B cell (primary cell): ENCODE data around the gene GPR119. TPM values are rescaled to one million over a fixed set of nuclear protein-coding genes. Genes with fewer than 3 reads are reported as not detected.

Source experiments
- ATAC-seq: fragments of 200-7000 bp; cut with Tn5 transposase; one replicate; pipeline ENCODE4 v1.10.0; 2021; ENCODE audit warnings: low read depth, mild to moderate bottlenecking, moderate number of reproducible peaks, moderate library complexity
- CTCF ChIA-PET: fragments of 350-600 bp; sonication (Branson Sonifier 250); formaldehyde crosslinking; loops from one replicate; lab custom pipeline; 2021; ENCODE audit warnings: antibody characterized with exemption, inconsistent platforms; lab: Charles Lee
- POLR2A ChIA-PET: fragments of 350-600 bp; sonication (Branson Sonifier 250); formaldehyde crosslinking; loops from one replicate; lab custom pipeline; 2021; ENCODE audit warnings: antibody characterized with exemption; lab: Charles Lee
- DNase-seq: peaks from one replicate; pipeline ENCODE4 v3.0.0; 2013
- H2AFZ ChIP-seq: 2 replicates; pipeline ENCODE4 v1.6.1; 2012; ENCODE audit warnings: mild to moderate bottlenecking, low read depth, low read length; ENCODE audit not compliant: insufficient read depth, poor library complexity, severe bottlenecking
- H3K27ac ChIP-seq, 2 donors: 1 replicate in 1 of 2; 2 replicates in 1 of 2; pipeline ENCODE4 v1.5.1; 2012 to 2013; ENCODE audit warnings: low read length in 2 of 2, mild to moderate bottlenecking in 2 of 2, moderate library complexity in 1 of 2
- H3K27me3 ChIP-seq, 4 experiments: fragments of 200-600 bp in 1 of 4; sonication (generic) in 1 of 4; replicated peaks in 1 of 4; 1 replicate in 2 of 4; 2 replicates in 2 of 4; pipeline versions ENCODE4 v1.6.1 to v1.7.0; 2013 to 2016; ENCODE audit warnings: low read length in 3 of 4, mild to moderate bottlenecking in 2 of 4, mixed read lengths in 1 of 4, moderate library complexity in 1 of 4; ENCODE audit not compliant: insufficient read depth in 4 of 4, control insufficient read depth in 3 of 4; ENCODE audit errors: control extremely low read depth in 1 of 4
- H3K36me3 ChIP-seq, 2 experiments: replicated peaks in 1 of 2; 1 replicate in 1 of 2; 2 replicates in 1 of 2; pipeline versions ENCODE4 v1.6.1 to v1.7.1; 2013; ENCODE audit warnings: low read length in 1 of 2; ENCODE audit not compliant: insufficient read depth in 2 of 2, control insufficient read depth in 1 of 2; ENCODE audit errors: control extremely low read depth in 1 of 2, extremely low read depth in 1 of 2
- H3K4me1 ChIP-seq, 2 donors: fragments of 200-600 bp in 1 of 2; sonication (generic) in 1 of 2; 1 replicate in 1 of 2; 2 replicates in 1 of 2; pipeline versions ENCODE4 v1.5.1 to v1.6.1; 2013 to 2017; ENCODE audit warnings: low read length in 2 of 2; ENCODE audit not compliant: control insufficient read depth in 2 of 2, insufficient read depth in 2 of 2
- H3K4me2 ChIP-seq: replicated peaks from 2 replicates; pipeline ENCODE3; 2012; ENCODE audit warnings: mild to moderate bottlenecking, low read depth, low read length; ENCODE audit not compliant: poor library complexity, severe bottlenecking
- H3K4me3 ChIP-seq, 5 experiments: fragments of 200-600 bp in 1 of 5; sonication (generic) in 1 of 5; 1 replicate in 3 of 5; 2 replicates in 2 of 5; pipeline versions ENCODE4 v1.5.1 to v1.7.0; 2011 to 2016; ENCODE audit warnings: low read length in 4 of 5, mild to moderate bottlenecking in 4 of 5, low read depth in 2 of 5, control low read depth in 1 of 5, moderate library complexity in 1 of 5; ENCODE audit not compliant: insufficient read depth in 1 of 5; ENCODE audit errors: control extremely low read depth in 1 of 5, extremely low read depth in 1 of 5
- H3K79me2 ChIP-seq: fragments of 200-600 bp; sonication (generic); one replicate; pipeline ENCODE4 v1.6.0; 2016; ENCODE audit warnings: low read length; ENCODE audit not compliant: control insufficient read depth, insufficient read depth
- H3K9ac ChIP-seq: fragments of 200-600 bp; sonication (generic); 2 replicates; pipeline ENCODE4 v1.6.1; 2017; ENCODE audit warnings: mild to moderate bottlenecking, low read length, moderate library complexity
- H3K9me3 ChIP-seq, 3 donors: one replicate each; pipeline versions ENCODE4 v1.6.1 to v1.7.1; 2013; ENCODE audit warnings: low read length in 2 of 3; ENCODE audit not compliant: control insufficient read depth in 2 of 3, insufficient read depth in 1 of 3; ENCODE audit errors: control extremely low read depth in 1 of 3
- H4K20me1 ChIP-seq: 2 replicates; pipeline ENCODE4 v1.6.0; 2012; ENCODE audit warnings: mild to moderate bottlenecking, low read length; ENCODE audit not compliant: insufficient read depth, control insufficient read depth, poor library complexity, severe bottlenecking
- H3K27ac Mint-ChIP-seq: one replicate; pipeline ENCODE4 v1.8.0; 2021; ENCODE audit warnings: mixed read lengths
- H3K27me3 Mint-ChIP-seq: one replicate; pipeline ENCODE4 v1.8.0; 2021; ENCODE audit warnings: mixed read lengths
- H3K4me1 Mint-ChIP-seq: one replicate; pipeline ENCODE4 v1.8.0; 2021; ENCODE audit warnings: mixed read lengths
- H3K4me3 Mint-ChIP-seq: one replicate; pipeline ENCODE4 v1.8.0; 2021; ENCODE audit warnings: mixed read lengths
- H3K9me3 Mint-ChIP-seq: one replicate; pipeline ENCODE4 v1.8.0; 2022; ENCODE audit warnings: mixed read lengths; ENCODE audit not compliant: insufficient read depth
- EZH2 ChIP-seq: IDR thresholded peaks from 2 replicates; pipeline ENCODE4 v1.6.1; 2012; ENCODE audit warnings: borderline replicate concordance, low read depth, mild to moderate bottlenecking, moderate library complexity, low read length; ENCODE audit not compliant: insufficient read depth, poor library complexity, severe bottlenecking
- WGBS: methylation state at CpG from one replicate; pipeline ENCODE4 v1.1.5; 2013; ENCODE audit warnings: missing lambda C conversion rate; ENCODE audit not compliant: insufficient coverage; 5-methylcytosine and 5-hydroxymethylcytosine counted together
- intact Hi-C: fragments of 100-400 bp; cut with micrococcal nuclease; formaldehyde crosslinking; loops from one replicate; pipeline ENCODE4 v1.10.0; 2022
- polyA plus RNA-seq: library from polyadenylated mRNA; depleted of rRNA; stranded (reverse); fragments of >200 nt; gene quantifications from 2 replicates; pipeline ENCODE4 v1.2.3, GENCODE V29; 2012
- total RNA-seq, 2 donors: library from RNA; stranded (reverse); fragments of 120-200 nt in 1 of 2; gene quantifications; 1 replicate in 1 of 2; 2 replicates in 1 of 2; pipeline versions ENCODE4 v1.2.3 to v1.2.4, GENCODE V29; 2013 to 2022
- TF ChIP-seq, protein P1 (sequence below): fragments of 200-600 bp; IDR thresholded peaks from one replicate; pipeline ENCODE4 v1.8.0; 2022; ENCODE audit warnings: antibody characterized with exemption, mild to moderate bottlenecking

Gene GPR119
- total and polyA plus RNA-seq, 2 donors (not counting 1 experiment from before 2014, with no cell fraction given), result not detected

DNA sequence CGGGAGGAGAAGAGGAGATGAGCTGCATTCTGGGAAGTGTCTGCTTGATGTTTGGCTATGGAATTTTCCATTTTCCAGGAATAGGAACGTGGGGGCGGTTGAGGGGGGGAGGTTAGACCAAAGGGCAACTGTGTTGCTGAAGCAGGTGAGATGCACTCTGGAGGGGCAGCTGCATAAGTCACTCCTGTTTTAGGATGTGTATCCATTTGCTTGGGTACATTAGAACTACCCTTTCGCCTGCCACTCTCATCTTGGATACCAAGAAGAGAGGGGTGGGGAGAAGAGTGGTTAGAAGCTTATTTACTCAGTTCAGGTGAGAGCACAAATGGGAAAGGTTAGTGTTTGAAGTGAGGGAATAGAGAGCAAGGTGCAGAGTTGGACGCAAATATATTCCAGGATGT is 934 bp upstream of the GPR119 start:
- no peak overlapping the region for H3K27ac Mint-ChIP-seq
- Histone ChIP-seq H3K9me3 (no peaks in the 10 kb centered on the region), H3K4me1 (no peaks in the 10 kb centered on the region), H3K36me3 (no peaks in the 10 kb centered on the region), H4K20me1 (no peaks in the 10 kb centered on the region), H3K27ac (no peak overlapping the region), H2AFZ (no peak overlapping the region), H3K4me3 (no peak overlapping the region), H3K4me2 (no peak overlapping the region), H3K27me3 (no peaks in the 10 kb centered on the region), H3K79me2 (no peaks in the 10 kb centered on the region), H3K9ac (no peak overlapping the region)
- peaks cover 9% of the 10 kb centered on the region for H3K27me3 Mint-ChIP-seq
- no peak overlapping the region for H3K4me3 Mint-ChIP-seq
- ATAC-seq (no peak), DNase-seq (no peak)
- ChIA-PET POLR2A (no interaction called here), CTCF (interaction anchor here (1.0 kb wide), 1 partner anchor 530 kb away, joined by 3 read pairs; no protein-coding TSS in a partner anchor)
- no peaks in the 10 kb centered on the region for H3K4me1 Mint-ChIP-seq
- intact Hi-C loops, result no loop called here
- WGBS, result 76% methylated on average over 3 of the region's 5 CpGs
- H3K9me3 Mint-ChIP-seq, result no peaks in the 10 kb centered on the region
- TF ChIP-seq, protein P1, sequence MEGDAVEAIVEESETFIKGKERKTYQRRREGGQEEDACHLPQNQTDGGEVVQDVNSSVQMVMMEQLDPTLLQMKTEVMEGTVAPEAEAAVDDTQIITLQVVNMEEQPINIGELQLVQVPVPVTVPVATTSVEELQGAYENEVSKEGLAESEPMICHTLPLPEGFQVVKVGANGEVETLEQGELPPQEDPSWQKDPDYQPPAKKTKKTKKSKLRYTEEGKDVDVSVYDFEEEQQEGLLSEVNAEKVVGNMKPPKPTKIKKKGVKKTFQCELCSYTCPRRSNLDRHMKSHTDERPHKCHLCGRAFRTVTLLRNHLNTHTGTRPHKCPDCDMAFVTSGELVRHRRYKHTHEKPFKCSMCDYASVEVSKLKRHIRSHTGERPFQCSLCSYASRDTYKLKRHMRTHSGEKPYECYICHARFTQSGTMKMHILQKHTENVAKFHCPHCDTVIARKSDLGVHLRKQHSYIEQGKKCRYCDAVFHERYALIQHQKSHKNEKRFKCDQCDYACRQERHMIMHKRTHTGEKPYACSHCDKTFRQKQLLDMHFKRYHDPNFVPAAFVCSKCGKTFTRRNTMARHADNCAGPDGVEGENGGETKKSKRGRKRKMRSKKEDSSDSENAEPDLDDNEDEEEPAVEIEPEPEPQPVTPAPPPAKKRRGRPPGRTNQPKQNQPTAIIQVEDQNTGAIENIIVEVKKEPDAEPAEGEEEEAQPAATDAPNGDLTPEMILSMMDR, result no peak
- TF ChIP-seq EZH2, result no peak

DNA sequence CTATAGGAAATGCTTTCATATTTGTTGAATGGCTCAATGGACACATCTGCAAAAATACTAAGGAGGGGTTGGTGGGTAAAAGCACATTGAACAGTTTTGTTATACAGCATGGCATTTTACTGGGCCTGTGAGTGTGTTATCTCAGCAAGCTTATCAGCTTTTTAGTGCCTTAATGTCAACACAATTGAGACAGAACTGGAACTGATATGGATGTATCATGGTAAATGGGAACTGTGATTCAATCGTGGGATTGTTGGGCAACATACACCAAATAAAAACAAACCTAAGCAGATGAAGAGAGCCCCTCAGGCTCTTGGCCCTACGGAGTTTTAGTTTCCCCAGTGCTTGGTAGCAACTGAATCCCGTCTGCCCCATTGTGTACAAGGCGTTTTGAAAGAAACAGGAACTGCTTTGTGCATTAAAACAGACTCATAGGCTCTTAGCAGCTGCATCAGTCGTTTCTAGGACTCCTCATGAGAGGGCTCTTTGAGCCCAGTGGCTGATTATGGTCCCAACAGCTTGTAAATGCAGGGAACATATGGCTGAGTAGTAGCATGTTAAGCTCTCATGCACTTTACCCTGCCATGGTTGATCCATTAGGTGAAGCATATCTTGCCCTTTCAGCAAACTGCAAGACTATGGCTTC is 7.3 kb downstream of the GPR119 start:
- Mint-ChIP-seq H3K4me1 (no peaks in the 10 kb centered on the region), H3K9me3 (no peaks in the 10 kb centered on the region), H3K27me3 (peaks cover 6% of the 10 kb centered on the region), H3K4me3 (no peak overlapping the region), H3K27ac (no peak overlapping the region)
- ChIA-PET POLR2A (no interaction called here), CTCF (no interaction called here)
- DNase-seq, result no peak
- H3K27ac ChIP-seq, result no peak overlapping the region
- intact Hi-C loops, result no loop called here
- TF ChIP-seq, protein P1, result no peak
- no peak for TF ChIP-seq EZH2
- no peaks in the 10 kb centered on the region for H3K9me3 ChIP-seq
- H4K20me1 ChIP-seq, result no peaks in the 10 kb centered on the region
- ATAC-seq, result no peak
- H3K36me3 ChIP-seq, result no peaks in the 10 kb centered on the region
- no peak overlapping the region for H2AFZ ChIP-seq
- no peaks in the 10 kb centered on the region for H3K27me3 ChIP-seq
- H3K9ac ChIP-seq, result no peak overlapping the region
- H3K4me2 ChIP-seq, result no peak overlapping the region
- H3K4me3 ChIP-seq, result no peak overlapping the region
- no peaks in the 10 kb centered on the region for H3K79me2 ChIP-seq
- H3K4me1 ChIP-seq, result no peaks in the 10 kb centered on the region
- WGBS, result 59% methylated on average over 4 of the region's 5 CpGs
